GM18511 (cell line): ENCODE measurements around the gene C1R.

ENCODE experiments used
- ATAC-seq: cut with Tn5 transposase; IDR thresholded peaks from one replicate; pipeline ENCODE4 v1.9.1; 2021; ENCODE audit warnings: mild to moderate bottlenecking, moderate library complexity; ENCODE audit not compliant: unreplicated experiment

C1R gene

GRCh38 chr12:7092229-7092985, at the start of gene C1R:
Gene C1R, minus strand, starts transcription at chr12:7092445. Its CDS starts 57 bp downstream, at chr12:7092388.
- ATAC-seq: no peak

- no peak for ATAC-seq
Observed at GRCh38 chr12:7141351-7142005, 49.2 kb upstream of the C1R start.

- ATAC-seq: no peak
Observed at GRCh38 chr12:7139200-7139599, 47.0 kb upstream of the C1R start.

GRCh38 chr12:7137908-7138307, 45.7 kb upstream of the C1R start:
- ATAC-seq: no peak

GRCh38 chr12:7136676-7137075, 44.4 kb upstream of the C1R start:
- no peak for ATAC-seq

DNA sequence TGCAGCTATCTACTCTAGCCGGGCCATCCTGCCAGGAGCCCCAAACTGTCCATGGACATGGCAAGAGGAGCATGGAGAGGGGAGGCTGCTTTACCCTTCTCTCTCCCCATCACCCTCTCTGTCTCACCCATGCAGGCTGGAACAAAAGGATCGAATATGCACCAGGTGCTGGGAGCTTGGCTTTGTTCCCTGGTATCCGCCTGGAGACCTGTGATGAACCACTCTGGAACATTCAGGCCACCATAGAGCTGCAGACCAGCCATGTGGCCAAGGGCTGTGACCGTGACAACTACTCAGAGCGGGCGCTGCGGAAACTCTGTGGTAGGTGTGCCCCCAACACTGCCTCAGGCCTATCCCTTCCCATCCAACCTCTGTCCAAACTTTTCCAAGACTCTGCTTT, 43.8 kb upstream of the C1R start:
- ATAC-seq: no peak

- no peak for ATAC-seq
Observed at GRCh38 chr12:7134396-7135166, 42.3 kb upstream of the C1R start.

- ATAC-seq: no peak
Observed at GRCh38 chr12:7131502-7131866, 39.2 kb upstream of the C1R start.

DNA sequence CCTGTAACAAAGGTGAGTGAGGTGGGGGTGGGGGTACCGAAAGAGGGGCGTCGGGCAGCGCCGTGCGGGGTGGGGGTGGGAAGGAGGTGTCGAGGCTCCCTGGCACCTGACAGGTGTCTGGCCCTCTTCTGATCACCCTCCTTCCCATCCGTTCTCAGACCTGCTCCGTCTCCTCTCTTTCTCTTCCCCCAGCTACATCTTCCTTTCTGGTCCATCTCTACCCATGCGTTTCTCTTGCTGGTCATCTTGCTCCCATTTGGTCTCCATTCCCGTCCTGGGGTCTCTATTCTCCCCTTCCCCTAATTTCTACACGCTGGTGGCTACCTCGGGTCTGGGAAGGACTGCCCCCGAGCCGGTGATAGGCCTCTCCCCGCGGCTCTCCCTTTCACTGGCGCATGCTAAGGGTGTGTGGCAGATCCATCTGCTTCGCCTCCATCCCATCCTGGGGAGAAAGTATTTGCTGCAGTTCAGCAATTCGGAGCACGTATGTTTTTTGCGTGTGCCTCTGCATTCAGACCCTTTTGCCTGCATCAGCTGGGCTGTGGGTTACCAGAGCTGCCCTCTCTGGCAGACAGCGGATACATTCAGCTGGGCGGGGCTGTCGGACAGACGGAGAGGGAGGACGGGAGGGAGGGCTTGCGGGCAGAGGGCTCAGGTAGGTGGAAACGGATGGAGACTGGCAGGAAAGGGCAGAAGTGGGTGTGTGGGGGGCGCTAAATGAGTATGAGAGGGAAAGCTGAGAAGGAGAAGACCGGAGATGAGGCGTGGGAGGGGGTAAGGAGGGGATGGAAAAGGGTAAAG, 38.7 kb upstream of the C1R start:
- peak; percentile 56 for ATAC-seq

- peak; percentile 81 for ATAC-seq
Observed at GRCh38 chr12:7129872-7130691, 37.8 kb upstream of the C1R start, which contains the start of gene CLSTN3. Gene CLSTN3, plus strand, starts transcription at chr12:7130371. Its CDS starts 278 bp downstream, at chr12:7130649.

GRCh38 chr12:7129287-7129871, 37.1 kb upstream of the C1R start:
- peak; percentile 30 for ATAC-seq

- ATAC-seq: no peak
Observed at GRCh38 chr12:7128681-7129286, 36.5 kb upstream of the C1R start, which contains the start of gene RBP5. Gene RBP5, minus strand, starts transcription at chr12:7128889. Its CDS starts 114 bp downstream, at chr12:7128775.

GRCh38 chr12:7127916-7128626, 35.8 kb upstream of the C1R start:
- no peak for ATAC-seq

GRCh38 chr12:7125632-7126227, 33.5 kb upstream of the C1R start:
- ATAC-seq: no peak

GRCh38 chr12:7123806-7124522, 31.7 kb upstream of the C1R start:
- no peak for ATAC-seq

- no peak for ATAC-seq
Observed at GRCh38 chr12:7122811-7123769, 30.8 kb upstream of the C1R start.
